B cell (primary cell): ENCODE data around the gene GIT1. TPM values are rescaled to one million over a fixed set of nuclear protein-coding genes. Genes with fewer than 3 reads are reported as not detected.

Experiments
- ATAC-seq: fragments of 200-7000 bp; cut with Tn5 transposase; one replicate; pipeline ENCODE4 v1.10.0; 2021; ENCODE audit warnings: low read depth, mild to moderate bottlenecking, moderate number of reproducible peaks, moderate library complexity
- CTCF ChIA-PET: fragments of 350-600 bp; sonication (Branson Sonifier 250); formaldehyde crosslinking; loops from one replicate; lab custom pipeline; 2021; ENCODE audit warnings: antibody characterized with exemption, inconsistent platforms; lab: Charles Lee
- POLR2A ChIA-PET: fragments of 350-600 bp; sonication (Branson Sonifier 250); formaldehyde crosslinking; loops from one replicate; lab custom pipeline; 2021; ENCODE audit warnings: antibody characterized with exemption; lab: Charles Lee
- DNase-seq: peaks from one replicate; pipeline ENCODE4 v3.0.0; 2013
- H2AFZ ChIP-seq: 2 replicates; pipeline ENCODE4 v1.6.1; 2012; ENCODE audit warnings: mild to moderate bottlenecking, low read depth, low read length; ENCODE audit not compliant: insufficient read depth, poor library complexity, severe bottlenecking
- H3K27ac ChIP-seq, 2 donors: 1 replicate in 1 of 2; 2 replicates in 1 of 2; pipeline ENCODE4 v1.5.1; 2012 to 2013; ENCODE audit warnings: low read length in 2 of 2, mild to moderate bottlenecking in 2 of 2, moderate library complexity in 1 of 2
- H3K27me3 ChIP-seq, 4 experiments: fragments of 200-600 bp in 1 of 4; sonication (generic) in 1 of 4; replicated peaks in 1 of 4; 1 replicate in 2 of 4; 2 replicates in 2 of 4; pipeline versions ENCODE4 v1.6.1 to v1.7.0; 2013 to 2016; ENCODE audit warnings: low read length in 3 of 4, mild to moderate bottlenecking in 2 of 4, mixed read lengths in 1 of 4, moderate library complexity in 1 of 4; ENCODE audit not compliant: insufficient read depth in 4 of 4, control insufficient read depth in 3 of 4; ENCODE audit errors: control extremely low read depth in 1 of 4
- H3K36me3 ChIP-seq, 2 experiments: replicated peaks in 1 of 2; 1 replicate in 1 of 2; 2 replicates in 1 of 2; pipeline versions ENCODE4 v1.6.1 to v1.7.1; 2013; ENCODE audit warnings: low read length in 1 of 2; ENCODE audit not compliant: insufficient read depth in 2 of 2, control insufficient read depth in 1 of 2; ENCODE audit errors: control extremely low read depth in 1 of 2, extremely low read depth in 1 of 2
- H3K4me1 ChIP-seq, 2 donors: fragments of 200-600 bp in 1 of 2; sonication (generic) in 1 of 2; 1 replicate in 1 of 2; 2 replicates in 1 of 2; pipeline versions ENCODE4 v1.5.1 to v1.6.1; 2013 to 2017; ENCODE audit warnings: low read length in 2 of 2; ENCODE audit not compliant: control insufficient read depth in 2 of 2, insufficient read depth in 2 of 2
- H3K4me2 ChIP-seq: replicated peaks from 2 replicates; pipeline ENCODE3; 2012; ENCODE audit warnings: mild to moderate bottlenecking, low read depth, low read length; ENCODE audit not compliant: poor library complexity, severe bottlenecking
- H3K4me3 ChIP-seq, 5 experiments: fragments of 200-600 bp in 1 of 5; sonication (generic) in 1 of 5; 1 replicate in 3 of 5; 2 replicates in 2 of 5; pipeline versions ENCODE4 v1.5.1 to v1.7.0; 2011 to 2016; ENCODE audit warnings: low read length in 4 of 5, mild to moderate bottlenecking in 4 of 5, low read depth in 2 of 5, control low read depth in 1 of 5, moderate library complexity in 1 of 5; ENCODE audit not compliant: insufficient read depth in 1 of 5; ENCODE audit errors: control extremely low read depth in 1 of 5, extremely low read depth in 1 of 5
- H3K79me2 ChIP-seq: fragments of 200-600 bp; sonication (generic); one replicate; pipeline ENCODE4 v1.6.0; 2016; ENCODE audit warnings: low read length; ENCODE audit not compliant: control insufficient read depth, insufficient read depth
- H3K9ac ChIP-seq: fragments of 200-600 bp; sonication (generic); 2 replicates; pipeline ENCODE4 v1.6.1; 2017; ENCODE audit warnings: mild to moderate bottlenecking, low read length, moderate library complexity
- H3K9me3 ChIP-seq, 3 donors: one replicate each; pipeline versions ENCODE4 v1.6.1 to v1.7.1; 2013; ENCODE audit warnings: low read length in 2 of 3; ENCODE audit not compliant: control insufficient read depth in 2 of 3, insufficient read depth in 1 of 3; ENCODE audit errors: control extremely low read depth in 1 of 3
- H4K20me1 ChIP-seq: 2 replicates; pipeline ENCODE4 v1.6.0; 2012; ENCODE audit warnings: mild to moderate bottlenecking, low read length; ENCODE audit not compliant: insufficient read depth, control insufficient read depth, poor library complexity, severe bottlenecking
- H3K27ac Mint-ChIP-seq: one replicate; pipeline ENCODE4 v1.8.0; 2021; ENCODE audit warnings: mixed read lengths
- H3K27me3 Mint-ChIP-seq: one replicate; pipeline ENCODE4 v1.8.0; 2021; ENCODE audit warnings: mixed read lengths
- H3K4me1 Mint-ChIP-seq: one replicate; pipeline ENCODE4 v1.8.0; 2021; ENCODE audit warnings: mixed read lengths
- H3K4me3 Mint-ChIP-seq: one replicate; pipeline ENCODE4 v1.8.0; 2021; ENCODE audit warnings: mixed read lengths
- H3K9me3 Mint-ChIP-seq: one replicate; pipeline ENCODE4 v1.8.0; 2022; ENCODE audit warnings: mixed read lengths; ENCODE audit not compliant: insufficient read depth
- EZH2 ChIP-seq: IDR thresholded peaks from 2 replicates; pipeline ENCODE4 v1.6.1; 2012; ENCODE audit warnings: borderline replicate concordance, low read depth, mild to moderate bottlenecking, moderate library complexity, low read length; ENCODE audit not compliant: insufficient read depth, poor library complexity, severe bottlenecking
- WGBS: methylation state at CpG from one replicate; pipeline ENCODE4 v1.1.5; 2013; ENCODE audit warnings: missing lambda C conversion rate; ENCODE audit not compliant: insufficient coverage; 5-methylcytosine and 5-hydroxymethylcytosine counted together
- intact Hi-C: fragments of 100-400 bp; cut with micrococcal nuclease; formaldehyde crosslinking; loops from one replicate; pipeline ENCODE4 v1.10.0; 2022
- polyA plus RNA-seq: library from polyadenylated mRNA; depleted of rRNA; stranded (reverse); fragments of >200 nt; gene quantifications from 2 replicates; pipeline ENCODE4 v1.2.3, GENCODE V29; 2012
- total RNA-seq, 2 donors: library from RNA; stranded (reverse); fragments of 120-200 nt in 1 of 2; gene quantifications; 1 replicate in 1 of 2; 2 replicates in 1 of 2; pipeline versions ENCODE4 v1.2.3 to v1.2.4, GENCODE V29; 2013 to 2022
- TF ChIP-seq, protein P1 (sequence below): fragments of 200-600 bp; IDR thresholded peaks from one replicate; pipeline ENCODE4 v1.8.0; 2022; ENCODE audit warnings: antibody characterized with exemption, mild to moderate bottlenecking

GIT1 gene
- total and polyA plus RNA-seq, 2 donors (not counting 1 experiment from before 2014, with no cell fraction given) = 49.3 to 61.9 TPM

DNA sequence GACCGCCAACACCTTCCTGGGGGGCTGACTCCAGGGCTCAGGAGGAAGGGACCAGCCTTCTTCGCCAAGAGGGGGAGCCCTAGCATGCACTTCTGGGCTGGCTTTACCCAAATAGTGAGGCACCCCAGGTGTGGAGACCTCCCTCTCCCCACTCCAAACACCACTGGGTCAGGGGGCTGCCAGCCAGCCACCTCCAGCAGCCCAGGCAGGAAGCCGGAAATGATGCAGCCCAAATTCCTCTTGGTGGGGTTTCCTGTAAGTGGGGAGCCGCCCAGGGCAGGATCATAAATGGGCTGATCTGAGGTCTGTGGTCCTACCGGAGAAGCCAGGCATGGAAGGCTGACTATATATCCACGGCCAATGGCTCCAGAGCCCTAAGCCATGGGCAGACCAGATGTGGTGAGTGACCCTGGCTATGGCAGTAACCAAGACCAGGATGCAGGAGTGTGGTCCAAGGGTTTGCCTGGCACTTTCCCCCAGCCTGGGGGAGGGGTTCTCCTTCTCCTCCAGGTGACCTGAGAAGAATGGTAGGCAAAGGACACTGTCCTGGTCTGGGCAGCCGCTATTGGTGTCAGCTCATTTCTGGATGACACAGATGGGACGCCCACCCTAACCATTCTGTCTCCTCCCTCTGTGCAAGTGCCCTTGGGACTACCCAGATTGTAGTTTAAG lies 4.2 kb downstream of the GIT1 start:
- Histone ChIP-seq H3K4me3 (peak overlapping the region in 2 of 5 experiments; percentile 2 to 16), H3K79me2 (peaks cover 71% of the 10 kb centered on the region), H3K27me3 (no peaks in the 10 kb centered on the region), H3K36me3 (peaks cover 0 to 19% of the 10 kb centered on the region in 2 experiments), H3K4me1 (peaks cover 40 to 51% of the 10 kb centered on the region in 2 donors), H2AFZ (peak overlapping the region; percentile 9), H3K9ac (peak overlapping the region; percentile 29), H4K20me1 (peaks cover 45% of the 10 kb centered on the region), H3K4me2 (peak overlapping the region; percentile 69), H3K9me3 (no peaks in the 10 kb centered on the region), H3K27ac (peak overlapping the region in 1 of 2 donors; percentile 29)
- ChIA-PET POLR2A (interaction anchor here (1.0 kb wide), 1 partner anchor 8 kb away, joined by 3 read pairs; the partner anchor contains the start of gene ANKRD13B), CTCF (interaction anchor here (0.7 to 24.3 kb wide), 6 partner anchors 12 to 215 kb away, joined by 3 to 336 read pairs (median 5); no protein-coding TSS in a partner anchor)
- Mint-ChIP-seq H3K4me3 (peak overlapping the region; percentile 37), H3K27ac (peak overlapping the region; percentile 41), H3K9me3 (no peaks in the 10 kb centered on the region), H3K27me3 (no peaks in the 10 kb centered on the region), H3K4me1 (peaks cover 55% of the 10 kb centered on the region)
- no peak for DNase-seq
- ATAC-seq = no peak
- WGBS = 49% methylated on average over 7 of the region's 8 CpGs
- intact Hi-C loops = no loop called here
- TF ChIP-seq, protein P1, sequence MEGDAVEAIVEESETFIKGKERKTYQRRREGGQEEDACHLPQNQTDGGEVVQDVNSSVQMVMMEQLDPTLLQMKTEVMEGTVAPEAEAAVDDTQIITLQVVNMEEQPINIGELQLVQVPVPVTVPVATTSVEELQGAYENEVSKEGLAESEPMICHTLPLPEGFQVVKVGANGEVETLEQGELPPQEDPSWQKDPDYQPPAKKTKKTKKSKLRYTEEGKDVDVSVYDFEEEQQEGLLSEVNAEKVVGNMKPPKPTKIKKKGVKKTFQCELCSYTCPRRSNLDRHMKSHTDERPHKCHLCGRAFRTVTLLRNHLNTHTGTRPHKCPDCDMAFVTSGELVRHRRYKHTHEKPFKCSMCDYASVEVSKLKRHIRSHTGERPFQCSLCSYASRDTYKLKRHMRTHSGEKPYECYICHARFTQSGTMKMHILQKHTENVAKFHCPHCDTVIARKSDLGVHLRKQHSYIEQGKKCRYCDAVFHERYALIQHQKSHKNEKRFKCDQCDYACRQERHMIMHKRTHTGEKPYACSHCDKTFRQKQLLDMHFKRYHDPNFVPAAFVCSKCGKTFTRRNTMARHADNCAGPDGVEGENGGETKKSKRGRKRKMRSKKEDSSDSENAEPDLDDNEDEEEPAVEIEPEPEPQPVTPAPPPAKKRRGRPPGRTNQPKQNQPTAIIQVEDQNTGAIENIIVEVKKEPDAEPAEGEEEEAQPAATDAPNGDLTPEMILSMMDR = no peak
- TF ChIP-seq EZH2 = no peak
